Measurements from ENCODE around the gene MRM2. TPM values are rescaled to one million over a fixed set of nuclear protein-coding genes. Genes with fewer than 3 reads are reported as not detected.
A peak's percentile ranks its signal among the peaks of the same experiment; 100 is the strongest.

MRM2 gene
- total RNA-seq, 2 experiments from 2014 or later: 45.1 to 52.3 TPM

DNA sequence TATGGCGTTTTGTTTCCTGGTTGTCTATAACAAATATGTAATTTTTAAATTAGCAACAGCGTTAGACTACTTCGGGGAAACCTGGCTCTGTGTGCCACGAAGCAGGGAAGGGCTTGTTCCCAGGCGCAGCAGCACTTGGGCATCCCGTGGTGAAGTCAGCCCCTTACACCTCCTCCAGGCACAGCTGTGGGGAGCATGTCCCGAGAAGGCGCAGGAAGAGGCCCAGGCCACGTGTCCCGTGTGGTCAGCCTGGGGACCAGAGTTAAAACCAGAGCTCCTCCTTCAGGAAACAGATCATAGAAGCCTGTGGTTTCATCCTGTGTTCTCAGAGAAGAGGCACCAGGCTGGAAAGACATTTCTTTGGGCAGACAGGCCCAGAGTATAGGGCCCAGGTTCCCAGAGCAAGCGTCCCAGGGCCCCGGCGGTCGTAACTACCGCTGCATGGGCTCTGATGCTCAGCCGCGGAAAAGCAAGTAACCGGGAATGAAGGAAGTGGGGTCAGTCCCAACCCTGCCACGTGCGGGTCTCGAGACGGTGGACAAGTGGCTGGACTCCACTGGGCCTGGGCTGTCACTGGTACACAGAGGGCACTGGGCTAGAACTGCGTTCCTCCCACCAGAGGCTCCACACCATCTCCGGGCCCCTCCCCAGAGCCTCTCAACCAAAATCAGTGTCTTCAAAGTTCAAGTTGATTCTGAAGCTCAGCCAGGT is 7.1 kb upstream of the MRM2 start:
- Histone ChIP-seq H3K4me2 (ENCODE audit: low read length) (no peak overlapping the region), H3K4me1 (ENCODE audit: insufficient read depth, low read length, poor library complexity, severe bottlenecking) (no peaks in the 10 kb centered on the region), H3K4me3 (ENCODE audit: low read depth, low read length, poor library complexity, severe bottlenecking) (no peak overlapping the region), H3K36me3 (ENCODE audit: insufficient read depth, low read length) (peaks cover 25% of the 10 kb centered on the region; the same call in 1 of the 2 replicates), H3K27ac (ENCODE audit: low read depth, low read length, poor library complexity, severe bottlenecking) (no peak overlapping the region), H3K79me2 (ENCODE audit: insufficient read depth, low read depth, low read length) (no peaks in the 10 kb centered on the region), H4K20me1 (ENCODE audit: insufficient read depth, low read length) (no peaks in the 10 kb centered on the region), H3K9me2 (ENCODE audit: insufficient read depth, low read length) (no peaks in the 10 kb centered on the region), H2AFZ (ENCODE audit: low read length) (no peak overlapping the region), H3K9me3 (ENCODE audit: low read length) (no peaks in the 10 kb centered on the region)
- DNase-seq (ENCODE audit: low spot score): no peak
- POLR2A ChIA-PET: interaction anchor here (0.7 to 0.9 kb wide), 3 partner anchors 9 to 12 kb away, joined by 3 to 5 read pairs (median 3); no protein-coding TSS in a partner anchor
- intact Hi-C loops (cut with micrococcal nuclease; ENCODE audit: unreplicated experiment): no loop called here
- CTCF ChIA-PET (ENCODE audit: unreplicated experiment): no interaction called here
- TF ChIP-seq CTCF (conservative IDR thresholded peaks at IDR 0.05; ENCODE audit: low read length): no peak
- no peak for TF ChIP-seq EZH2phosphoT487 (IDR thresholded peaks at IDR 0.05; ENCODE audit: borderline replicate concordance, low read depth, low read length)
- BruUV-seq (replicated peaks): no TSS peak

DNA sequence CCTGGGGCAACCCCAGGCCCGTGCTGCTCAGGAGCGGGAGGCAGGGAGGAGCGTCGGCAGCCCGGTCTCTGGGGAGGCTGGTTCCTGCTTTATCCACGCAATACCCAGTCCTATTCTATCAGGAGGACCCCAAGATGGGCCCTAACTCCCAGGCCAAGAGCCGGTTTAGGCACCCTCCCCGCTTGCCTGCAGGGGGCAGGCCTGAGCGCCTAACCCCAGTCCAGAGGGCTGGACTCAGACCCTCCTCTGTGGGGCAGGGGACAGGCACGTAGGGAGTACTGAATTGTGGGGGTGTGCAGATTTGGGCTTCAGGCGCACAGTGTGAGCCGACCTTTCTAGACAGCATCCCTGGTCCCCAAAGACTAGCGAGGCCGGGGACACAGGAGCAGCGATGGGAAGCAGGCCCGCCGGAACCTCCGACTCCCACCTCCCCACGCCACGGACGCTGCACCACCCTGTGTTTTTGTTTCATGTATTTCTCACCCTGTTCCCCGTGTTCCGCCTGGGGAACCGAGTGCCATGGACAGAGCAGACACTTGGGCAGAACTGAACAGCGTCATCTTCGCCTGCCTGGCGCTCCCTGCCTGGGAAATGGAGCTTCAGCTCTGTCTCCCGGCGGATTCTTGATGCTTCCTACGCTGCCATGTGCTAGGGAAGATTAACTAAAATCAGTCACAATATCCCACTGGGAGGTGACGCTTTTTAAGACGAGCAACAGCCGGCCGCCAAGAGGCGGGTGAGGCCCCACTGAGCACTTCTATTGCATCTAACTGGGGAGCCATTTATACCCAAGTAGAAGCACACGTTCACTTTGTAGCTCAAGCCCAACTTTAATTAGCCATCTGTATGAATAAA is 5.4 kb upstream of the MRM2 start:
- BruUV-seq (replicated peaks): no TSS peak
- ChIA-PET POLR2A (no interaction called here), CTCF (ENCODE audit: unreplicated experiment) (no interaction called here)
- H3K9me2 ChIP-seq (ENCODE audit: insufficient read depth, low read length): no peaks in the 10 kb centered on the region
- H4K20me1 ChIP-seq (ENCODE audit: insufficient read depth, low read length): 0 out of 2 replicates have a peak, but pooled peaks cover 5% of the 10 kb centered on the region
- intact Hi-C loops (cut with micrococcal nuclease; ENCODE audit: unreplicated experiment): no loop called here
- TF ChIP-seq CTCF (conservative IDR thresholded peaks at IDR 0.05; ENCODE audit: low read length) (peak; percentile 82), EZH2phosphoT487 (IDR thresholded peaks at IDR 0.05; ENCODE audit: borderline replicate concordance, low read depth, low read length) (no peak)
- no peak overlapping the region for H3K4me2 ChIP-seq (ENCODE audit: low read length)
- H3K79me2 ChIP-seq (ENCODE audit: insufficient read depth, low read depth, low read length): no peaks in the 10 kb centered on the region
- H2AFZ ChIP-seq (ENCODE audit: low read length): no peak overlapping the region
- peak; percentile 51 for DNase-seq (ENCODE audit: low spot score)
- no peak overlapping the region for H3K27ac ChIP-seq (ENCODE audit: low read depth, low read length, poor library complexity, severe bottlenecking)
- peaks cover 12% of the 10 kb centered on the region for H3K4me1 ChIP-seq (ENCODE audit: insufficient read depth, low read length, poor library complexity, severe bottlenecking)
- no peaks in the 10 kb centered on the region for H3K9me3 ChIP-seq (ENCODE audit: low read length)
- peaks cover 16% of the 10 kb centered on the region; the same call in 1 of the 2 replicates for H3K36me3 ChIP-seq (ENCODE audit: insufficient read depth, low read length)
- H3K4me3 ChIP-seq (ENCODE audit: low read depth, low read length, poor library complexity, severe bottlenecking): no peak overlapping the region

All from OCI-LY7 (cell line).